Esophagus squamous epithelium (tissue), 5 donors: ENCODE measurements around the gene SLC13A4. TPM values are rescaled to one million over a fixed set of nuclear protein-coding genes. Genes with fewer than 3 reads are reported as not detected.
A peak's percentile ranks its signal among the peaks of the same experiment; 100 is the strongest.

ENCODE experiments used
- DNase-seq: peaks from one replicate; lab custom pipeline; 2025; lab: John Stamatoyannopoulos, UW
- H3K27ac ChIP-seq, 4 donors: fragments of 200-600 bp; sonication (generic); one replicate each; pipeline ENCODE4 v1.5.1; 2016 to 2019; ENCODE audit warnings: mild to moderate bottlenecking in 1 of 4
- H3K27me3 ChIP-seq, 4 donors: fragments of 200-600 bp; sonication (generic); 1 replicate in 3 of 4; 2 replicates in 1 of 4; pipeline versions ENCODE4 v1.5.1 to v1.6.0; 2017 to 2021; ENCODE audit warnings: antibody characterized with exemption in 1 of 4
- H3K36me3 ChIP-seq, 3 donors: fragments of 200-600 bp; sonication (generic); one replicate each; pipeline ENCODE4 v1.5.1; 2016 to 2019
- H3K4me1 ChIP-seq, 3 donors: fragments of 200-600 bp; sonication (generic); one replicate each; pipeline ENCODE4 v1.5.1; 2017 to 2019
- H3K4me3 ChIP-seq, 4 donors: fragments of 200-600 bp; sonication (generic); 1 replicate in 3 of 4; 2 replicates in 1 of 4; pipeline ENCODE4 v1.5.1; 2016 to 2019; ENCODE audit warnings: mild to moderate bottlenecking in 2 of 4, moderate library complexity in 1 of 4
- H3K9me3 ChIP-seq, 3 donors: fragments of 200-600 bp; sonication (generic); one replicate each; pipeline ENCODE4 v1.5.1; 2016 to 2019
- POLR2A ChIP-seq, 4 donors: fragments of 450-650 bp; IDR thresholded peaks; one replicate each; pipeline ENCODE4 v1.6.1; 2017; ENCODE audit warnings: antibody characterized with exemption in 4 of 4, mild to moderate bottlenecking in 4 of 4, moderate library complexity in 3 of 4
- WGBS, 2 donors: methylation state at CpG; one replicate each; pipeline ENCODE4 v1.1.5; 2018; 5-methylcytosine and 5-hydroxymethylcytosine counted together
- intact Hi-C: fragments of 100-400 bp; cut with DNase I; formaldehyde crosslinking; loops from one replicate; pipeline ENCODE4 v1.15.0; 2022
- total RNA-seq, 4 donors: library from RNA; depleted of rRNA; stranded (reverse); fragments of >200 nt; gene quantifications; one replicate each; pipeline ENCODE4 v1.1.0, GENCODE V29; 2016
- TF ChIP-seq, protein P1 (sequence below), 6 experiments: fragments of 450-650 bp in 4 of 6; fragments of 200-600 bp in 2 of 6; sonication (generic) in 2 of 6; IDR thresholded peaks; one replicate each; pipeline ENCODE4 v1.5.1; 2016 to 2019; ENCODE audit warnings: antibody characterized with exemption in 6 of 6, mild to moderate bottlenecking in 4 of 6, moderate library complexity in 4 of 6
- donor health status: DM: yes; HTN: yes; CAD: no.

SLC13A4 gene
- total RNA-seq, 4 donors from 2014 or later: under 0.01 to 1.9 (median 1.5) TPM

- Histone ChIP-seq H3K36me3 (no peaks in the 10 kb centered on the region), H3K9me3 (no peaks in the 10 kb centered on the region), H3K4me3 (peak overlapping the region; percentile 62 to 100 (median 91)), H3K4me1 (peaks cover 7 to 42% (median 16%) of the 10 kb centered on the region in 3 donors), H3K27me3 (no peaks in the 10 kb centered on the region), H3K27ac (peak overlapping the region; percentile 91 to 99 (median 96))
- TF ChIP-seq, protein P1, sequence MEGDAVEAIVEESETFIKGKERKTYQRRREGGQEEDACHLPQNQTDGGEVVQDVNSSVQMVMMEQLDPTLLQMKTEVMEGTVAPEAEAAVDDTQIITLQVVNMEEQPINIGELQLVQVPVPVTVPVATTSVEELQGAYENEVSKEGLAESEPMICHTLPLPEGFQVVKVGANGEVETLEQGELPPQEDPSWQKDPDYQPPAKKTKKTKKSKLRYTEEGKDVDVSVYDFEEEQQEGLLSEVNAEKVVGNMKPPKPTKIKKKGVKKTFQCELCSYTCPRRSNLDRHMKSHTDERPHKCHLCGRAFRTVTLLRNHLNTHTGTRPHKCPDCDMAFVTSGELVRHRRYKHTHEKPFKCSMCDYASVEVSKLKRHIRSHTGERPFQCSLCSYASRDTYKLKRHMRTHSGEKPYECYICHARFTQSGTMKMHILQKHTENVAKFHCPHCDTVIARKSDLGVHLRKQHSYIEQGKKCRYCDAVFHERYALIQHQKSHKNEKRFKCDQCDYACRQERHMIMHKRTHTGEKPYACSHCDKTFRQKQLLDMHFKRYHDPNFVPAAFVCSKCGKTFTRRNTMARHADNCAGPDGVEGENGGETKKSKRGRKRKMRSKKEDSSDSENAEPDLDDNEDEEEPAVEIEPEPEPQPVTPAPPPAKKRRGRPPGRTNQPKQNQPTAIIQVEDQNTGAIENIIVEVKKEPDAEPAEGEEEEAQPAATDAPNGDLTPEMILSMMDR (IDR thresholded peaks at IDR 0.05): no peak
- TF ChIP-seq POLR2A (IDR thresholded peaks at IDR 0.05): no peak
- DNase-seq: no peak
- intact Hi-C loops: no loop called here
- WGBS, 2 donors: 48 to 76% methylated on average over 11 to 14 of the region's 14 CpGs
These were observed 66.5 kb downstream of the SLC13A4 start for GRCh38 chr7:135661311-135662122.

DNA sequence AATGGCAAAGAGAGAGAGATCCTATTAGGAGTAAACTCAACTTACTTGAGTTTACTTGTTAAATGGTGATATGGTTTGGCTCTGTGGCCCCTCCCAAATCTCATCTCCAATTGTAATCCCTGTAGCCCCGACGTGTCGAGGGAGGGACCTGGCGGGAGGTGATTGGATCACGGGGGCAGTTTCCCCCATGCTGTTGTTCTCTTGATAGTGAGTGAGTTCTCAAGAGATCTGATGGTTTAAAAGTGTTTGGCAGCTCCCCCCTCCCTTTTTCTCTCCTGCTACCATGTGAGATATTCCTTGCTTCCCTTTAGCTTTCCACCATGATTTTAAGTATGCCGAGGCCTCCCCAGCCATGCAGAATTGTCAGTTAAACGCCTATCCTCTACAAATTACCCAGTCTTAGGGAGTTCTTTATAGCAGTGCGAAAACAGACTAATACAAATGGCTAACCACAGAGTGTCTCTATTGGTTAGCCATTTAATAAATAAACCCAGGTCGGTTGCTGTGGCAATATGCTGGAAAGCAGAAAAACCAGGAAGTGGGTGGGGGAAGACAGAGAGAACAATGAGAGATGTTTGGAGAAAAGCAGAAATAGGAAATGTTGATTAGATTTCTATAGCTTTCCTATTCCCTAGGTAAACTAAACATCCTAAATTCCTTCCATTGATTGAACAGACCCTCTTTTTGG lies 68.7 kb downstream of the SLC13A4 start:
- 71 to 73% methylated on average over 5 to 9 of the region's 9 CpGs for whole genome bisulfite sequencing, 2 donors
- H3K9me3 ChIP-seq: no peaks in the 10 kb centered on the region
- intact Hi-C loops: no loop called here
- TF ChIP-seq, protein P1 (IDR thresholded peaks at IDR 0.05): no peak
- no peak for TF ChIP-seq POLR2A (IDR thresholded peaks at IDR 0.05)
- no peaks in the 10 kb centered on the region for H3K27me3 ChIP-seq
- no peak overlapping the region for H3K4me3 ChIP-seq
- no peak for DNase-seq
- peaks cover 7 to 21% (median 13%) of the 10 kb centered on the region in 3 donors for H3K4me1 ChIP-seq
- no peak overlapping the region for H3K27ac ChIP-seq
- H3K36me3 ChIP-seq: no peaks in the 10 kb centered on the region

DNA sequence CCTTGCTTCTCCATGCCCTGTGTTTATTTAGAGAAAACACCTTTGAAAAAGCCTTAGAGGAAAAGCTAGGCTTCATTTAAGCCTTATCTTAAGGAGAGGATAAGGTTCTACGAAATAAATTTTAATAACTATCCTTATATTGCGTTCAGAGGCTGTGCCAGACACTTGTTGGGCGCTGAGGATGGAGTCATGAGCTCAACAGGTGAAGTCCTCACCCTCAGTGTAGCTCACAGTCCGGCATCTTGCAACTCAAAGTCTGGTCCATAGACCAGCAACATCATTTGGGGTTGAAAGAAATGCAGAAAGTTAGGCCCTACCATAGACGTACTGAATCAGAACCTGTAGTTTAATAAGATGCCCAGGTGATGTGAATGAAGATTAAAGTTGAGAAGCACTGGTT lies 69.4 kb downstream of the SLC13A4 start:
- no peak for DNase-seq
- WGBS, 2 donors: 85 to 95% methylated on average over 5 of the region's 5 CpGs
- no peaks in the 10 kb centered on the region for H3K9me3 ChIP-seq
- no peak overlapping the region for H3K4me3 ChIP-seq
- intact Hi-C loops: no loop called here
- H3K27ac ChIP-seq: no peak overlapping the region
- H3K4me1 ChIP-seq: peaks cover 6 to 14% (median 8%) of the 10 kb centered on the region in 3 donors
- H3K36me3 ChIP-seq: no peaks in the 10 kb centered on the region
- TF ChIP-seq, protein P1 (IDR thresholded peaks at IDR 0.05): no peak
- TF ChIP-seq POLR2A (IDR thresholded peaks at IDR 0.05): no peak
- no peaks in the 10 kb centered on the region for H3K27me3 ChIP-seq

DNA sequence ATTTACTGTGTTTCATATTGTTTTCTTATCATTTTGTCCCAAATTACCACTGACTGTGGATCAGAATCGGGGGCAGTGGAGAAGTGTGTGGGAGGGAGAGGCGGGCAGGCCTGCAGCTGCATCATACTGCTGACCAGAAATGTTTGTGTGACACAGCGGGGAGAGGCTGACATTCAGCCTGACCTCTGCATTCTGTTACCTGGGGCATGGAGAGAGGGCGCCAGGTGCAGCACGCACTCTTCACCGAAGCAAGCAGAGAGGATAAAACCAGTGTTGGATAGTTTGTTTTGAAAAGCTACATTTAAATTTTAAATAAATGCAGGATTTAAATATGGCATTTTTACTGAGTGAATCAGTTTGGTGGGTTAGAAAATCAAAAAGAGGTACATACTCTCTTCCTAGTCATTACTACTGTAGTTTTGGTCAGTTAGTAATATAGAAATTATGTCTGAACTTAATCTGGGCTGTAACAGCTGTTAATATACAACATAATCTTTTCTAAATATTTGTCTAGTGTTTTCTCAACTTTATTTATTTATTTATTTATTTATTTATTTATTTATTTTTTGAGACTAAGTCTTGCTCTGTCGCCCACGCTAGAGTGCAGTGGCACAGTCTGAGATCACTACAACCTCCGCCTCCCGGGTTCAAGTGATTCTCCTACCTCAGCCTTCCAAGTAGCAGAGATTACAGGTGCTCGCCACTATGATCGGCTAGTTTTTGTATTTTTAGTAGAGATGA lies 74.5 kb downstream of the SLC13A4 start:
- intact Hi-C loops: no loop called here
- no peak for DNase-seq
- TF ChIP-seq, protein P1 (IDR thresholded peaks at IDR 0.05): no peak
- no peak for TF ChIP-seq POLR2A (IDR thresholded peaks at IDR 0.05)
- Histone ChIP-seq H3K4me3 (no peak overlapping the region), H3K4me1 (no peaks in the 10 kb centered on the region), H3K9me3 (no peaks in the 10 kb centered on the region), H3K36me3 (peaks cover 0 to 23% (median 0%) of the 10 kb centered on the region in 3 donors), H3K27me3 (no peaks in the 10 kb centered on the region), H3K27ac (no peak overlapping the region)
- WGBS, 2 donors: 84 to 91% methylated on average over 11 to 12 of the region's 12 CpGs
